ENCODE results near the gene UGT2B17. TPM values are rescaled to one million over a fixed set of nuclear protein-coding genes. Genes with fewer than 3 reads are reported as not detected.

The UGT2B17 gene
- total and polyA plus RNA-seq, 4 donors = 1.3 to 17.2 (median 4.7) TPM; not detected in 1

- TF ChIP-seq, protein P1, sequence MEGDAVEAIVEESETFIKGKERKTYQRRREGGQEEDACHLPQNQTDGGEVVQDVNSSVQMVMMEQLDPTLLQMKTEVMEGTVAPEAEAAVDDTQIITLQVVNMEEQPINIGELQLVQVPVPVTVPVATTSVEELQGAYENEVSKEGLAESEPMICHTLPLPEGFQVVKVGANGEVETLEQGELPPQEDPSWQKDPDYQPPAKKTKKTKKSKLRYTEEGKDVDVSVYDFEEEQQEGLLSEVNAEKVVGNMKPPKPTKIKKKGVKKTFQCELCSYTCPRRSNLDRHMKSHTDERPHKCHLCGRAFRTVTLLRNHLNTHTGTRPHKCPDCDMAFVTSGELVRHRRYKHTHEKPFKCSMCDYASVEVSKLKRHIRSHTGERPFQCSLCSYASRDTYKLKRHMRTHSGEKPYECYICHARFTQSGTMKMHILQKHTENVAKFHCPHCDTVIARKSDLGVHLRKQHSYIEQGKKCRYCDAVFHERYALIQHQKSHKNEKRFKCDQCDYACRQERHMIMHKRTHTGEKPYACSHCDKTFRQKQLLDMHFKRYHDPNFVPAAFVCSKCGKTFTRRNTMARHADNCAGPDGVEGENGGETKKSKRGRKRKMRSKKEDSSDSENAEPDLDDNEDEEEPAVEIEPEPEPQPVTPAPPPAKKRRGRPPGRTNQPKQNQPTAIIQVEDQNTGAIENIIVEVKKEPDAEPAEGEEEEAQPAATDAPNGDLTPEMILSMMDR (IDR thresholded peaks at IDR 0.05; ENCODE audit: low read depth, low read length, missing input control) = no peak
Observed at GRCh38 chr4:68613752-68614151, 37.6 kb upstream of the UGT2B17 start (continued).

- TF ChIP-seq TAF1 (conservative IDR thresholded peaks at IDR 0.05) (no peak), EGR1 (IDR thresholded peaks at IDR 0.05; ENCODE audit: low read depth in 2 of 2) (no peak), HNF4A (conservative IDR thresholded peaks at IDR 0.05) (no peak), HNF4G (IDR thresholded peaks at IDR 0.05) (no peak), RAD21 (IDR thresholded peaks at IDR 0.05) (no peak), NR2F2 (IDR thresholded peaks at IDR 0.05) (no peak), YY1 (IDR thresholded peaks at IDR 0.05) (no peak)
- 95% methylated on average over 1 of the region's 1 CpG for WGBS
- no peak for DNase-seq (ENCODE audit: low spot score)
- no peaks in the 10 kb centered on the region for H3K9me3 ChIP-seq (ENCODE audit: control insufficient read depth in 4 of 4, low read length in 3 of 4)
- H3K27ac ChIP-seq (ENCODE audit: low read depth in 1 of 2, low read length in 2 of 2) = no peak overlapping the region
- H3K9ac ChIP-seq (ENCODE audit: low read depth in 1 of 2, low read length in 2 of 2) = no peak overlapping the region
- H3K4me1 ChIP-seq (ENCODE audit: control insufficient read depth in 4 of 4, insufficient read depth in 4 of 4, low read length in 3 of 4) = no peaks in the 10 kb centered on the region
- H3K36me3 ChIP-seq (ENCODE audit: control insufficient read depth in 4 of 4, insufficient read depth in 3 of 4, low read depth in 1 of 4, low read length in 3 of 4) = no peaks in the 10 kb centered on the region
- H3K4me3 ChIP-seq (ENCODE audit: low read depth in 1 of 3, low read length in 3 of 3) = no peak overlapping the region
- no peaks in the 10 kb centered on the region for H3K27me3 ChIP-seq (ENCODE audit: control insufficient read depth in 4 of 4, insufficient read depth in 4 of 4, low read length in 3 of 4)
Observed at GRCh38 chr4:68606240-68606639, 30.1 kb upstream of the UGT2B17 start.

DNA sequence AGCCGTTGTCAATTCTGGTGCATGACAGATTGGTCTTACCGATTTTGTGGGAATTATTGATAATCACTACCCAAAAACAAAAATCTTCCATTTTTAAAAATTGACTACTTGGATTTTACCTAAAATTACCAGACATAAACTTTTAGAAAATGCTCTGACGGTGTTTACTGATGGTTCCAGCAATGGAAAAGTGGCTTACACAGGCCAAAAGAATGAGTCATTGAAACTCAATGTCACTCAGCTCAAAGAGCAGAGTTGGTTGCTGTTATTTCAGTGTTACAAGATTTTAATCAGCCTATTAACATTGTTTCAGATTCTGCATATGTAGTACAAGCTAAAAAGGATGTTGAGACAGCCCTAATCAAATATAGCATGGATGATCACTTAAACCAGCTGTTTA lies 23.0 kb upstream of the UGT2B17 start:
- no peak overlapping the region for H3K4me3 ChIP-seq (ENCODE audit: low read depth in 1 of 3, low read length in 3 of 3)
- DNase-seq (ENCODE audit: low spot score) = no peak
- no peaks in the 10 kb centered on the region for H3K9me3 ChIP-seq (ENCODE audit: control insufficient read depth in 4 of 4, low read length in 3 of 4)
- no peaks in the 10 kb centered on the region for H3K36me3 ChIP-seq (ENCODE audit: control insufficient read depth in 4 of 4, insufficient read depth in 3 of 4, low read depth in 1 of 4, low read length in 3 of 4)
- WGBS = 82% methylated on average over 3 of the region's 3 CpGs
- peak in 1 of 2 donors; percentile 73 for TF ChIP-seq HNF4A (conservative IDR thresholded peaks at IDR 0.05)
- TF ChIP-seq RXRA (IDR thresholded peaks at IDR 0.05) = peak in 1 of 2 donors; percentile 32
- peak; percentile 56 for TF ChIP-seq FOXA2 (IDR thresholded peaks at IDR 0.05)
- TF ChIP-seq YY1 (IDR thresholded peaks at IDR 0.05) = peak; percentile 8
- TF ChIP-seq GABPA (IDR thresholded peaks at IDR 0.05 in 1 of 2, conservative IDR thresholded peaks at IDR 0.05 in 1 of 2) = no peak
- peak; percentile 62 to 89 for TF ChIP-seq JUND (IDR thresholded peaks at IDR 0.05)
- TF ChIP-seq ZBTB33 (IDR thresholded peaks at IDR 0.05) = no peak
- H3K9ac ChIP-seq (ENCODE audit: low read depth in 1 of 2, low read length in 2 of 2) = no peak overlapping the region
- peaks cover 0 to 8% (median 2%) of the 10 kb centered on the region in 4 donors for H3K4me1 ChIP-seq (ENCODE audit: control insufficient read depth in 4 of 4, insufficient read depth in 4 of 4, low read length in 3 of 4)
- H3K27me3 ChIP-seq (ENCODE audit: control insufficient read depth in 4 of 4, insufficient read depth in 4 of 4, low read length in 3 of 4) = no peaks in the 10 kb centered on the region
- H3K27ac ChIP-seq (ENCODE audit: low read depth in 1 of 2, low read length in 2 of 2) = no peak overlapping the region

DNA sequence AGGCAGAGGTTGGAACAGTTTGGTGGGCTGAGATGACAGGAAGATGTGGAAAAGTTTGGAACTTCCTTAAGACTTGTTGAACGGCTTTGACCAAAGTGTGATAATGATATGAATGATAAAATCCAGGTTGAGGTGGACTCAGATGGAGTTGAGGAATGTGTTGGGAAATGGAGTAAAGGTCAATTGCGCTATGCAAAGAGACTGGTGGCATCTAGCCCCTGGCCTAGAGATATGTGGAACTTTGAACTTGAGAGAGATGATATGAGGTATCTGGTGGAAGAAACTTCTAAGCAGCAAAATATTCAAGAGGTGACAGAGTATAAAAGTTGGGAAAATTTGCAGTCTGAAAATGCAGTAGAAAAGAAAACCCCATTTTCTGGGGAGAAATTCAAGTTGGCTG lies 21.4 kb upstream of the UGT2B17 start:
- DNase-seq (ENCODE audit: low spot score) = no peak
- H3K27ac ChIP-seq (ENCODE audit: low read depth in 1 of 2, low read length in 2 of 2) = no peak overlapping the region
- WGBS = 41% methylated on average over 2 of the region's 2 CpGs
- TF ChIP-seq, protein P2, sequence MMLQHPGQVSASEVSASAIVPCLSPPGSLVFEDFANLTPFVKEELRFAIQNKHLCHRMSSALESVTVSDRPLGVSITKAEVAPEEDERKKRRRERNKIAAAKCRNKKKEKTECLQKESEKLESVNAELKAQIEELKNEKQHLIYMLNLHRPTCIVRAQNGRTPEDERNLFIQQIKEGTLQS (IDR thresholded peaks at IDR 0.05) = peak; percentile 46
- TF ChIP-seq HNF4G (IDR thresholded peaks at IDR 0.05) = peak; percentile 79
- TF ChIP-seq HNF4A (conservative IDR thresholded peaks at IDR 0.05) = peak; percentile 93 to 94
- no peak for TF ChIP-seq TAF1 (conservative IDR thresholded peaks at IDR 0.05)
- no peak for TF ChIP-seq ZBTB33 (IDR thresholded peaks at IDR 0.05)
- peak; percentile 31 to 55 for TF ChIP-seq RAD21 (IDR thresholded peaks at IDR 0.05)
- TF ChIP-seq FOXA2 (IDR thresholded peaks at IDR 0.05) = peak; percentile 31
- TF ChIP-seq YY1 (IDR thresholded peaks at IDR 0.05) = peak; percentile 65
- peak; percentile 89 to 91 for TF ChIP-seq RXRA (IDR thresholded peaks at IDR 0.05)
- TF ChIP-seq REST (IDR thresholded peaks at IDR 0.05) = peak; percentile 56
- TF ChIP-seq, protein P3, sequence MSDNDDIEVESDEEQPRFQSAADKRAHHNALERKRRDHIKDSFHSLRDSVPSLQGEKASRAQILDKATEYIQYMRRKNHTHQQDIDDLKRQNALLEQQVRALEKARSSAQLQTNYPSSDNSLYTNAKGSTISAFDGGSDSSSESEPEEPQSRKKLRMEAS (IDR thresholded peaks at IDR 0.05) = peak; percentile 24

More for the DNA sequence above, 21.4 kb upstream of the UGT2B17 start:
- Histone ChIP-seq H3K4me1 (ENCODE audit: control insufficient read depth in 4 of 4, insufficient read depth in 4 of 4, low read length in 3 of 4) (peaks cover 0 to 15% (median 4%) of the 10 kb centered on the region in 4 donors), H3K4me3 (ENCODE audit: low read depth in 1 of 3, low read length in 3 of 3) (no peak overlapping the region), H3K36me3 (ENCODE audit: control insufficient read depth in 4 of 4, insufficient read depth in 3 of 4, low read depth in 1 of 4, low read length in 3 of 4) (no peaks in the 10 kb centered on the region), H3K9me3 (ENCODE audit: control insufficient read depth in 4 of 4, low read length in 3 of 4) (no peaks in the 10 kb centered on the region), H3K9ac (ENCODE audit: low read depth in 1 of 2, low read length in 2 of 2) (no peak overlapping the region), H3K27me3 (ENCODE audit: control insufficient read depth in 4 of 4, insufficient read depth in 4 of 4, low read length in 3 of 4) (no peaks in the 10 kb centered on the region)
